ENCODE data around the gene CNKSR2.

GRCh38 chrX:21620234-21620633 is 246.0 kb downstream of the CNKSR2 start:
- TF ChIP-seq POLR2A (IDR thresholded peaks at IDR 0.05) (no peak), CTCF (IDR thresholded peaks at IDR 0.05) (no peak)

Data from ovary (tissue), 3 donors.